Type B pancreatic cell (in vitro differentiated cells): ENCODE results near the gene CLCN1. TPM values are rescaled to one million over a fixed set of nuclear protein-coding genes. Genes with fewer than 3 reads are reported as not detected.

ENCODE experiments used
- DNase-seq: peaks from one replicate; pipeline ENCODE4 v3.0.0; 2021; ENCODE audit warnings: mixed read lengths; ENCODE audit not compliant: unreplicated experiment; ENCODE audit errors: extremely low spot score
- H3K27ac Mint-ChIP-seq: 2 replicates; pipeline ENCODE4 v1.8.0; 2021; ENCODE audit warnings: mild to moderate bottlenecking, mixed read lengths
- H3K27me3 Mint-ChIP-seq: 2 replicates; pipeline ENCODE4 v1.8.0; 2021; ENCODE audit warnings: mixed read lengths
- H3K36me3 Mint-ChIP-seq: 2 replicates; pipeline ENCODE4 v1.8.0; 2021; ENCODE audit warnings: mixed read lengths
- H3K4me1 Mint-ChIP-seq: one replicate; pipeline ENCODE4 v1.8.0; 2021; ENCODE audit warnings: mixed read lengths; ENCODE audit not compliant: unreplicated experiment
- H3K4me3 Mint-ChIP-seq: 2 replicates; pipeline ENCODE4 v1.8.0; 2021; ENCODE audit warnings: mild to moderate bottlenecking, mixed read lengths
- H3K9me3 Mint-ChIP-seq: 2 replicates; pipeline ENCODE4 v1.8.0; 2021; ENCODE audit warnings: mixed read lengths
- total RNA-seq: library from RNA; stranded (reverse); gene quantifications from 2 replicates; pipeline ENCODE4 v1.2.1, GENCODE V29; 2021; ENCODE audit warnings: low replicate concordance
- TF ChIP-seq, protein P1 (sequence below): fragments of 200-600 bp; sonication (generic); conservative IDR thresholded peaks from 2 replicates; pipeline ENCODE4 v1.5.0; 2021; ENCODE audit warnings: antibody characterized with exemption, mild to moderate bottlenecking

Gene CLCN1
- total RNA-seq, 1 donor from 2014 or later = 0.22 TPM

DNA sequence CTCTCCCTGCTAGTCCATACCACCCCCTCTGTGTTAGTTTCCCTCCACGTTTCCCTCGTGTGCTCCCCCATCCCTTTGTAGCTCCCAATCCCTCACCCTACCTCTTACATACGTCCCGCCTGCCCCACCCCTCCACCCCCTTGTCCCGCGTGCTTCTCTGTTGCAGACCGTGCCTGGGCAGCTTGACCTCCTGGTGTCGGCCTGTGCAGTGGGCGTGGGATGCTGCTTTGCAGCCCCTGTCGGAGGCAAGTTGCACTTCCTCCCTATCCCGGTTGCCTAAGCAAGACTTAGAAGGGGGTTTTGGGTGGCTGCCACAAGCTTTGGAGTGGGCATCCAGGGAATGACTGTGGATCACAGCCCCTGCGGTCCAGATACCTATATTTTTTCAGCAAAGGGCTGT is 7.7 kb downstream of the CLCN1 start:
- H3K9me3 Mint-ChIP-seq = no peaks in the 10 kb centered on the region
- DNase-seq = no peak
- TF ChIP-seq, protein P1, sequence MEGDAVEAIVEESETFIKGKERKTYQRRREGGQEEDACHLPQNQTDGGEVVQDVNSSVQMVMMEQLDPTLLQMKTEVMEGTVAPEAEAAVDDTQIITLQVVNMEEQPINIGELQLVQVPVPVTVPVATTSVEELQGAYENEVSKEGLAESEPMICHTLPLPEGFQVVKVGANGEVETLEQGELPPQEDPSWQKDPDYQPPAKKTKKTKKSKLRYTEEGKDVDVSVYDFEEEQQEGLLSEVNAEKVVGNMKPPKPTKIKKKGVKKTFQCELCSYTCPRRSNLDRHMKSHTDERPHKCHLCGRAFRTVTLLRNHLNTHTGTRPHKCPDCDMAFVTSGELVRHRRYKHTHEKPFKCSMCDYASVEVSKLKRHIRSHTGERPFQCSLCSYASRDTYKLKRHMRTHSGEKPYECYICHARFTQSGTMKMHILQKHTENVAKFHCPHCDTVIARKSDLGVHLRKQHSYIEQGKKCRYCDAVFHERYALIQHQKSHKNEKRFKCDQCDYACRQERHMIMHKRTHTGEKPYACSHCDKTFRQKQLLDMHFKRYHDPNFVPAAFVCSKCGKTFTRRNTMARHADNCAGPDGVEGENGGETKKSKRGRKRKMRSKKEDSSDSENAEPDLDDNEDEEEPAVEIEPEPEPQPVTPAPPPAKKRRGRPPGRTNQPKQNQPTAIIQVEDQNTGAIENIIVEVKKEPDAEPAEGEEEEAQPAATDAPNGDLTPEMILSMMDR = peak; percentile 52
- no peaks in the 10 kb centered on the region for H3K27me3 Mint-ChIP-seq
- H3K4me1 Mint-ChIP-seq = peaks cover 29% of the 10 kb centered on the region
- H3K36me3 Mint-ChIP-seq = no peaks in the 10 kb centered on the region
- H3K4me3 Mint-ChIP-seq = no peak overlapping the region
- H3K27ac Mint-ChIP-seq = peak overlapping the region; percentile 25

DNA sequence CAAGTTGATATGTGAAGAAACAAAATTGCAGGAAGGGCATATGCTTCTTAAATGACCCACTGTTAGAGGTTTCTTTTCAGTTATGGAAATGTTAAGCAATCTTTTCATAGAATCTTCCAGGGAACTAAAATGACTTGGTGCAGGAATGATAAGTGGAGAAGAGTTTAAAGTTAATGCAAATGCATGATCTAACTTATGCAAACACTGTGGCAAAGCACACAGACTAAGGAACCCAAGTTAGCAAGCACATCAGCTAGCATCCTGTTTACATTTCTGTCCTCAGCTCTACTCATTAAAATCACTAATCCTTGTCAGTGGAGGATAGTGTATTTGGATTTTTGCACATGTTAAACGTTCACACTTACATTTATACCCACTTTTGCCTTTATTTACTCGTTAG is 9.3 kb downstream of the CLCN1 start:
- TF ChIP-seq, protein P1 = no peak

DNA sequence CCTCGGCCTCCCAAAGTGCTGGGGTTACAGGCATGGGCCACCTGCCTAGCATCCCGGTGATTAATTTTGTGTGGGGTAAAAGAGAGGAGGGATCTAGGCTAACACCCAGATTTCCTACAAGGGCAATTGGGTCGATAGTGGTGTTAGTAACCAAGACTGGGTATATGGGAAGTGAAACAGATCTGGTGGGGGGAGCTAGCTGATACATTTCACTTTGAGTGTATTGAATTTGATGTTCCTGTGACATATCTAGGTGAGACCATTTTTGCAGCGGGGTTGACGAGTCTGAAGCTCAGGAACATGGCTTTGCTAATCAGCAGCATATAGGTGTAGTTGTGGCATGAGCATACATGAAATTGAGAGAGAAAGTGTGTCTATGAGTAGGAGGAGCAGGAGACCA is 12.0 kb downstream of the CLCN1 start:
- H3K36me3 Mint-ChIP-seq = no peaks in the 10 kb centered on the region
- H3K4me1 Mint-ChIP-seq = peaks cover 20% of the 10 kb centered on the region
- no peak overlapping the region for H3K27ac Mint-ChIP-seq
- H3K27me3 Mint-ChIP-seq = no peaks in the 10 kb centered on the region
- no peak overlapping the region for H3K4me3 Mint-ChIP-seq
- TF ChIP-seq, protein P1 = no peak
- no peak for DNase-seq
- no peaks in the 10 kb centered on the region for H3K9me3 Mint-ChIP-seq

More for the DNA sequence above, 9.3 kb downstream of the CLCN1 start:
- H3K27me3 Mint-ChIP-seq = no peaks in the 10 kb centered on the region
- peaks cover 23% of the 10 kb centered on the region for H3K4me1 Mint-ChIP-seq
- no peak overlapping the region for H3K4me3 Mint-ChIP-seq
- no peak for DNase-seq
- H3K36me3 Mint-ChIP-seq = no peaks in the 10 kb centered on the region
- H3K27ac Mint-ChIP-seq = no peak overlapping the region
- H3K9me3 Mint-ChIP-seq = no peaks in the 10 kb centered on the region

DNA sequence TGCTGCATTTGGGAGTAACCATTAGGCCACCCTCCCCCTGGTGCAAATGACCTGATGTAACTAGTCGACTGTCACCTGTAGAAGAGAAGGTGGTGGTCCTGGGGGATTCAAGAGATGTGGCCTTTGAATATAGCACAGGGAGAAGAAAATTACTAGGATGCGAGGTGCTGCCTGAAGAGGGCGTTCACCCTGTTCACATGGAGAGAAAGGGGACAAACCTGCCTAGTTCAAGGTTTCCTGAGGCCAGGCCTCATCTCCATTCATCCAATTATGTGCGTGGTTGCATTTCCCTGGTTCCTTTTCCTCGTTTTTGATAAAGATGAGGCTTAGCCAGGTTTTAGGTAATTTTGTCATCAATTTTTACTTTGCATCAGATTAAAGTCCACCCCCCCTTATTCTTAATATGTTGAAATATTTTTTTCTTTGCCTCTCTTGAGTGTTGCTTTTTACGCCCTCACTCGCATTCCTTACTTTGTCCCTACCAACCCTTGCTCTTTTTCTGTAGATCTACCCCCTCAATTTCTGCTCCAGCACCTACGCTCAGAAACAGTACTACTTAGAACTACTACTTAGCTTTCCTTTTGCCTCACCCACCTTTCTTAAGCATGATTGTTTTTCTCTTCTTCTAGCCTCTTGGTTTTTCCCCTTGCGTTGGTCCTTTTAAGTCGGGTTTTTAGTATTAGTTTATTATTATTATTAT is 13.7 kb downstream of the CLCN1 start:
- TF ChIP-seq, protein P1 = no peak
- H3K4me1 Mint-ChIP-seq = peaks cover 8% of the 10 kb centered on the region
- H3K36me3 Mint-ChIP-seq = no peaks in the 10 kb centered on the region
- no peak overlapping the region for H3K4me3 Mint-ChIP-seq
- H3K27ac Mint-ChIP-seq = no peak overlapping the region
- no peaks in the 10 kb centered on the region for H3K27me3 Mint-ChIP-seq
- H3K9me3 Mint-ChIP-seq = no peaks in the 10 kb centered on the region
- DNase-seq = no peak

DNA sequence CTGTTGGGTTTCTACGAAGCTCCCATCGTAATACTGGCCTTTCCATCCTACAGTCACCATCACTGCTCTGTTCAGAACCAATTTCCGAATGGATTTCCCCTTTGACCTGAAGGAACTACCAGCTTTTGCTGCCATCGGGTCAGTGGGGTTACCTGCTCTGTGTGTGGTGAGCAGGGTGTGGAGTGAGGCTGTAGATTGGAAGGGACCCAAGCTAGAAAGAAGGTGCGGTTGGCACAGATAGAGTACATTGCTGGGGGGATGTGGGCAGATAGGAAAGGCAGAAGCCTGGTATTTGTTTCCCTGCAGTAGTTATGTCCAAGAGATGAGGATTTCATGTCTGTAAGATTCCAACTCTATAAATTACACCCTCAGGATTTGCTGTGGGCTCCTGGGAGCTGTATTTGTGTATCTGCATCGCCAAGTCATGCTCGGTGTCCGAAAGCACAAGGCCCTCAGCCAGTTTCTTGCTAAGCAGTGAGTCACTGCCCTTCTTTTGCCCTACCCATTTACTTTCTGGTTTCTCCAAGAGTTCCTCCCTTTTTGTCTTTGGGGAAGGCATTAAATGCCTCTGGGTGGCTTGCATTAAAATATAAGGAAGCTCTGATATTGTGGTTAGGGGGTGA is 15.4 kb downstream of the CLCN1 start:
- no peak overlapping the region for H3K27ac Mint-ChIP-seq
- DNase-seq = no peak
- H3K9me3 Mint-ChIP-seq = no peaks in the 10 kb centered on the region
- no peaks in the 10 kb centered on the region for H3K36me3 Mint-ChIP-seq
- TF ChIP-seq, protein P1 = no peak
- H3K27me3 Mint-ChIP-seq = peaks cover 5% of the 10 kb centered on the region
- no peaks in the 10 kb centered on the region for H3K4me1 Mint-ChIP-seq
- no peak overlapping the region for H3K4me3 Mint-ChIP-seq
